Neural cell (in vitro differentiated cells): ENCODE data around the gene RNF187.

ENCODE experiments used
- EZH2 ChIP-seq: fragments of 200-600, 300-800 bp; shearing (Covaris generic), sonication (generic); IDR thresholded peaks from 2 replicates; pipeline ENCODE4 v1.6.1; 2014; ENCODE audit warnings: antibody characterized with exemption, low read length, borderline replicate concordance, mild to moderate bottlenecking; ENCODE audit not compliant: insufficient read depth, poor library complexity, severe bottlenecking
- POLR2AphosphoS5 ChIP-seq: IDR thresholded peaks from 2 replicates; pipeline ENCODE4 v1.6.1; 2012
- SMC3 ChIP-seq: fragments of 450-650 bp; conservative IDR thresholded peaks from 2 replicates; pipeline ENCODE4 v1.6.1; 2014; ENCODE audit warnings: antibody characterized with exemption, mild to moderate bottlenecking, moderate library complexity; ENCODE audit not compliant: poor library complexity
- TAF1 ChIP-seq: IDR thresholded peaks from 2 replicates; pipeline ENCODE4 v1.6.1; 2012; ENCODE audit warnings: low read depth
- TF ChIP-seq, protein P1 (sequence below): fragments of 450-650 bp; IDR thresholded peaks from 2 replicates; pipeline ENCODE4 v1.5.1; 2014; ENCODE audit warnings: antibody characterized with exemption, mild to moderate bottlenecking, moderate library complexity; ENCODE audit not compliant: poor library complexity, severe bottlenecking

DNA sequence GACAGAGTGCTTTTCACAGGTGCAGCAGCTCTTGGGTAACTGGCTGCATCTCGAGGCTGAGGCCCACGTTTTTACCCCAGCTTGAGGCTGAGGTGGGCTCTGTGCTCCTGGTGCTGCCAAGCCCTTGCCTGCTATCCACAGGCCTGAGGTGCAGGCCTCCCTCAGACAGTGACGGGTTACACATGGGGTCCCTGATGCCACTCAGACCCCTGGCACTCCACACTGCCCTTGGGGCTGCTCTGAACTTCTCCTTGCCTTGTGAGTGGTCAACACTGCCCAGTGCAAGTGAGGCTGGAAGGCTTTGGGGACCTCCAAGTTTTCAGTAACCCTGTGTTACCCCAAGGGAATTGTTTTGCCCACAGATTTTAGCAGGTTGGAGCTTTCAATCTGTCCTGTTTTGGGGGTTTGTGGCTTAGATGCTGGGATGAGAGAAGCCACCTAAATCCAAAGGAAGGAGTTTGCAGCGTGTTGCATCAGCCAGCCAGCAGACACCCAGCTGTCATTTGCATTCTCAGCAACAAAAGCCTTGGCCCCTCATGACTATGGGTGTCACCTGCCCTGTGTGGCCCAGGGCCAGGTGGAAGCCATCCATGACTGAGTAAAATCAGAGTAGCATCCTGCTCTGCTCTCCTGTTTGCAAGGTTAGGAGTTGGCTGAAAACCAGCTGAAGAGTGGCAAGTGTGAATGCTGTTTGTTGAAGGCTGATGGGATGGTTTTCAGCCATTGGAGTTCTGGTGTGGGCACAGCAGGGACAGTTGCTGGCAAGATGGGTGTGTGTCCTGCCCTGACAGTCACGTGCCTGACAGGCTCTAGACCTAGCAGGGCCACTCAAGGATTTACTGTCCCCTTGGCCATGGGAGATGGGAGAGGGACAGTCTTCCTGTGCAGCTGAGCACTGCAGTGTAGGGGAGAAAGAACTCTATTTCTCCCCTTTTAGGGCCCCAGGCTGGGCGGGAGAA is 3.2 kb downstream of the RNF187 start:
- TF ChIP-seq, protein P1, sequence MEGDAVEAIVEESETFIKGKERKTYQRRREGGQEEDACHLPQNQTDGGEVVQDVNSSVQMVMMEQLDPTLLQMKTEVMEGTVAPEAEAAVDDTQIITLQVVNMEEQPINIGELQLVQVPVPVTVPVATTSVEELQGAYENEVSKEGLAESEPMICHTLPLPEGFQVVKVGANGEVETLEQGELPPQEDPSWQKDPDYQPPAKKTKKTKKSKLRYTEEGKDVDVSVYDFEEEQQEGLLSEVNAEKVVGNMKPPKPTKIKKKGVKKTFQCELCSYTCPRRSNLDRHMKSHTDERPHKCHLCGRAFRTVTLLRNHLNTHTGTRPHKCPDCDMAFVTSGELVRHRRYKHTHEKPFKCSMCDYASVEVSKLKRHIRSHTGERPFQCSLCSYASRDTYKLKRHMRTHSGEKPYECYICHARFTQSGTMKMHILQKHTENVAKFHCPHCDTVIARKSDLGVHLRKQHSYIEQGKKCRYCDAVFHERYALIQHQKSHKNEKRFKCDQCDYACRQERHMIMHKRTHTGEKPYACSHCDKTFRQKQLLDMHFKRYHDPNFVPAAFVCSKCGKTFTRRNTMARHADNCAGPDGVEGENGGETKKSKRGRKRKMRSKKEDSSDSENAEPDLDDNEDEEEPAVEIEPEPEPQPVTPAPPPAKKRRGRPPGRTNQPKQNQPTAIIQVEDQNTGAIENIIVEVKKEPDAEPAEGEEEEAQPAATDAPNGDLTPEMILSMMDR = no peak
- no peak for TF ChIP-seq TAF1
- no peak for TF ChIP-seq EZH2
- TF ChIP-seq POLR2AphosphoS5 = no peak
- TF ChIP-seq SMC3 = no peak
